Measurements from ENCODE around the gene AREG. TPM values are rescaled to one million over a fixed set of nuclear protein-coding genes. Genes with fewer than 3 reads are reported as not detected.

The AREG gene
- total RNA-seq, 1 experiment from 2014 or later = 0.54 TPM

GRCh38 chr4:74447636-74448233 lies 2.8 kb downstream of the AREG start:
- CTCF ChIA-PET = no interaction called here
- no peak for ATAC-seq
- no peak for TF ChIP-seq POLR2AphosphoS5 (IDR thresholded peaks at IDR 0.05; ENCODE audit: low read depth, low read length)
- TF ChIP-seq TCF7L2 (IDR thresholded peaks at IDR 0.05; ENCODE audit: low read depth, low read length) = no peak
- no peak for TF ChIP-seq SIN3A (IDR thresholded peaks at IDR 0.05; ENCODE audit: borderline replicate concordance, insufficient read depth, low read depth, low read length)
- no peak for TF ChIP-seq CTCF (IDR thresholded peaks at IDR 0.05)
- no peak for TF ChIP-seq REST (IDR thresholded peaks at IDR 0.05; ENCODE audit: insufficient read depth in 1 of 2, low read depth in 2 of 2, low read length in 1 of 2)
- Histone ChIP-seq H3K27me3 (ENCODE audit: control insufficient read depth, insufficient read depth, low read length) (no peaks in the 10 kb centered on the region; the same call in 1 of the 2 replicates), H3K36me3 (ENCODE audit: control insufficient read depth, insufficient read depth, low read length) (peaks cover 3% of the 10 kb centered on the region; the same call in 1 of the 2 replicates), H3K4me1 (ENCODE audit: control insufficient read depth, insufficient read depth, low read length) (no peaks in the 10 kb centered on the region), H3K9me3 (ENCODE audit: control insufficient read depth, insufficient read depth, low read depth, low read length) (no peaks in the 10 kb centered on the region), H3K4me3 (ENCODE audit: low read depth in 2 of 2, low read length in 2 of 2) (peak overlapping the region in 1 of 2 experiments; percentile 34; a peak in 2 of 4 replicates), H3K27ac (ENCODE audit: low read length) (no peak overlapping the region)
- no peak for DNase-seq (ENCODE audit: low read depth, low spot score)
- no TSS peak for BruUV-seq (replicated peaks)
- in situ Hi-C loops (cut with HindIII; ENCODE audit: low pct_unique_long_range_greater_than_20kb, low sequenced_read_pairs) = no loop called here
- POLR2A ChIA-PET = no interaction called here
- intact Hi-C loops (cut with micrococcal nuclease; ENCODE audit: unreplicated experiment) = no loop called here

GRCh38 chr4:74449571-74450297 lies 4.8 kb downstream of the AREG start:
- H3K27me3 ChIP-seq (ENCODE audit: control insufficient read depth, insufficient read depth, low read length) = no peaks in the 10 kb centered on the region; the same call in 1 of the 2 replicates
- ATAC-seq (no peak), DNase-seq (ENCODE audit: low read depth, low spot score) (no peak)
- no peak overlapping the region for H3K4me3 ChIP-seq (ENCODE audit: low read depth in 2 of 2, low read length in 2 of 2)
- in situ Hi-C loops (cut with HindIII; ENCODE audit: low pct_unique_long_range_greater_than_20kb, low sequenced_read_pairs) = no loop called here
- ChIA-PET POLR2A (no interaction called here), CTCF (no interaction called here)
- intact Hi-C loops (cut with micrococcal nuclease; ENCODE audit: unreplicated experiment) = no loop called here
- no TSS peak for BruUV-seq (replicated peaks)
- no peaks in the 10 kb centered on the region for H3K9me3 ChIP-seq (ENCODE audit: control insufficient read depth, insufficient read depth, low read depth, low read length)
- no peak for TF ChIP-seq TCF7L2 (IDR thresholded peaks at IDR 0.05; ENCODE audit: low read depth, low read length)
- TF ChIP-seq POLR2AphosphoS5 (IDR thresholded peaks at IDR 0.05; ENCODE audit: low read depth, low read length) = no peak
- no peak for TF ChIP-seq SIN3A (IDR thresholded peaks at IDR 0.05; ENCODE audit: borderline replicate concordance, insufficient read depth, low read depth, low read length)
- TF ChIP-seq CTCF (IDR thresholded peaks at IDR 0.05) = no peak
- TF ChIP-seq REST (IDR thresholded peaks at IDR 0.05; ENCODE audit: insufficient read depth in 1 of 2, low read depth in 2 of 2, low read length in 1 of 2) = no peak
- H3K27ac ChIP-seq (ENCODE audit: low read length) = no peak overlapping the region
- peaks cover 3% of the 10 kb centered on the region; the same call in 1 of the 2 replicates for H3K36me3 ChIP-seq (ENCODE audit: control insufficient read depth, insufficient read depth, low read length)
- H3K4me1 ChIP-seq (ENCODE audit: control insufficient read depth, insufficient read depth, low read length) = no peaks in the 10 kb centered on the region

Measured in Panc1 (cell line).